HL-60/S4 treated with retinoic acid at 250 ng/mL for 4 days and 3 days (cell line): ENCODE measurements around the gene PRKG2.

Experiments used
- in situ Hi-C: fragments of 300-500 bp; cut with MboI; formaldehyde crosslinking; loops from 2 replicates; pipeline ENCODE4 v1.7.0; 2022; ENCODE audit warnings: low sequenced_read_pairs

The PRKG2 gene

DNA sequence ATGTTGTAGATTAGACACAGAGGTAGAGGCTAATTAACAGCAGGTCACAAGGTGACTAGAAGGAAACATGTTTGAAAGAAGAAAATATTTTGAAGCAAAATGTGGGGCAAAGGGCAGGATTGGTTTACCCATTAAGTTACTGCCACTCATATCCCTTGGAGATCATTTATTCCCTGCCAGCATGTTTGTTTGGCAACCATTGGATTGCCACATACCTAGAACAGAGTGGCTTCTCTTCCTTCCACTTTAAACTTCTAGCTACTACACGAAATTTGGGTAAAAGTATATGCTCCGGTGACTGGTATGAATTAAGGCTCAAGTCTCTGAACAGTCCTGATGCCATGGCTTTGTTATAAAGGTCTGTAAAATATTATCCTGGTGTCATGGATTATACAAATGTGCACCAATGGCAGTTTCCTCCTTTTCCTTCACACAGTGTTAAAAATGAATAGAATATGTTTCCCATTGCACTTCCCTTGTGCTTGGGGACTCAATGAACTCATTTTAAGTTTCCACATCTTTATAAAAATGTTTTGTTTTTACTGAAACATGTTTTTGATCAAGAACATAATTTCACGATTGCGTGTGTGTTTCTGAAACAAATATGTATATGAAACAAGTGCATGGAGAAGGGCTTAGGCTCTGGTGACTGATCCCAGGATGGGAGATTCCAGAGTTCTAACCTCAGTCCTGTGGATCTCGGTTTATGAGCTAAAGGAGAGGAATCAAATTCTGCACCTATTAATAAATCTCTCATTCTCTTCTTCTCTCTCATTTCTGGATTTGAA is 172.2 kb downstream of the PRKG2 start:
- in situ Hi-C loops = no loop called here

DNA sequence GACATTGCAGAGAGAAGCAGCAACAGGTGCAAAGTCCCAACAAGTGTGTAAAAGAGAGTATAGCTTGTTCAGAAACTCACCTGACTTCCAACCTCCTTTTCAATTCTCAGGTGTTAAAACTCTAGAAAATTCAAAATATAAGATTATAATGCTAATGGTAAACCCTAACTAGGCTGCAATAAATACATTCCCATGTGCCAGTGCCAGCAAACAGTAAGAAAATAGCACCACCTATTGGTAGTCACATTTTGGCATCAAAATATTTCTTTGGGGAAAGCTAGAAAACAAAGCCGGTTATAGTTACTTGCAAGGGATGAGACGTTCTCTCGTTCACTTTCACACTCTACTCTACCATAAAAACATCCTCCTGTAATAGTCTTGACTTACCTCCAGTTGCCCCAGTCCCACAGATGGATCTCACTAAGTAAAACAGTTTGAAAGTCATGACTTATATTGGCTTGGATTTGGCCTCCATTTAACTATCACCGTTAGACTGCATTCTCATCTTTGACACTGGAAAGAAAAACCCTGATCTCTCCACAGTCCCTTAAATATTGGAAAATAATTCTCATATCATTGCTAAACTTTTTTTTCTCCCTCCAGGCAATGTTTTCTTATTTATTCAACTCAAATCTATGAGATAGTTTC is 174.9 kb downstream of the PRKG2 start:
- in situ Hi-C loops = no loop called here

DNA sequence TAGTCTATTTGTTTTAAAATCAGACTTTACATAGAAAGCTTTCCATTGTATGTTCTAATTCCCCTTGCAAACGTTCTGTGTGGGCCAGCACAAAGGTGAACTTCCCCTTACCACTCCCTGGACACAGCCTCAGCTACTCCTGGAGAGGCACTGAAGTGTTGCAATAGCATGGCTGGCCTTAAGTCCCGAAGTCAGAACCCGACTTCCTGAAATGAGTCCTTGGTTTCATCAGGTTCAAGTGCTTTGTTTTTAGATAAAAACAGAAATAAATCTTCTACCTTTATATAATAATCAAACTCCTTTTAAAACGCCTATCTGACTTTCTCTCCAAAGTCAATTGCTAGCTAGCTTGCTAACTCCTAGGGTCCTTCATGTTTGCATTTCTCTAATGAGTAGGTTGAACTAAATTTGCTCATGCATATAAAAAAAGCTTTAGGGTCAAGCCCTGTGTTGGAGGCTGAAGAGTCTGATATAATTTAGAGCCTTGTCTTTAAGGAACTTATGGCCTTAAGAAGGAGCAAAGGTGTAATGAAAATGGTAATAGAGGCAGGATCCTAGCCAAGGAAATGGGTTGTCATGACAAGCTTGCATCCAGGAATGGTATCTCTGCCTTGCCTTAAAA is 175.6 kb downstream of the PRKG2 start:
- in situ Hi-C loops = no loop called here

DNA sequence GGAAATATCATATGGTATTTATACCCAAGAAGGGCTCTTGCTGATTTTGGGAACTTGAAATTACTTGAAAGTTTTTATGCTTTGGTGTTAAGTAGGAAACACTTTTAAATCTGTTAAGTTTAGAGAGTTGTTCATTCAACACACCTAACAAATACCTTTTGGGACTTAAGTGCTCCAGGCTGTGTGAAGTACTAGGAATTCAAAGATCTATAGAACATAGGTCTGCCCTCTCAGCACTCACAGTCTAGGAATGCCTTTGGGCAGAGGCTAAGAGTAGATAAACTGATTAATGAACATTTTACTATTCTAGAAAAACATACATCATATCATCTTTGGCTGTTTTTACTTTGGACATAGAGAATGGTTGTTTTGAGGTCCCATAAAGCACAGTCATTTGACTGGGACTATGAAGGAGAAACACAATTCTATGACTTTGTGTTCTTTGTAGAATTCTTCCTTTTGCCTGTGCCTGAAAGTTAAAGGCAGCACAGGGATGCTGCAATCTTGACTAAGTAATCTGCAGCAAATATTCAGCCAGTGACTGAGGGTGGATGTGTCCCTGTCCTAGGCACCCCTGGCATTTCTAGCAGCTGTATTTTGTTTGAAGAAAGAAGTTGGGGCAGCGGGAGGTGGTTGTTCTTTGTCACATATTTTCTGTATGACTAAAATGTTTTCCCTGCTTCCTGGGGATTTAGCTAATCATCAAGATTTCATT is 176.2 kb downstream of the PRKG2 start:
- in situ Hi-C loops = no loop called here
